GM12874 (cell line): ENCODE data around the gene FOXN3.

Experiments
- CTCF ChIP-seq: IDR thresholded peaks from 2 replicates; pipeline ENCODE4 v1.5.1; 2011; ENCODE audit warnings: low read depth, mild to moderate bottlenecking, control low read depth, low read length, moderate library complexity; ENCODE audit not compliant: insufficient read depth

FOXN3 gene

GRCh38 chr14:89283327-89284060 is 133.5 kb downstream of the FOXN3 start:
- no peak for TF ChIP-seq CTCF

GRCh38 chr14:89282191-89282590 is 134.8 kb downstream of the FOXN3 start:
- TF ChIP-seq CTCF, result no peak

- TF ChIP-seq CTCF, result no peak
Observed at GRCh38 chr14:89280600-89280999, 136.4 kb downstream of the FOXN3 start.

GRCh38 chr14:89279649-89280232 is 137.3 kb downstream of the FOXN3 start:
- no peak for TF ChIP-seq CTCF

- no peak for TF ChIP-seq CTCF
Observed at GRCh38 chr14:89277203-89277602, 139.8 kb downstream of the FOXN3 start.

- no peak for TF ChIP-seq CTCF
Observed at GRCh38 chr14:89276424-89276975, 140.5 kb downstream of the FOXN3 start.

- TF ChIP-seq CTCF, result no peak
Observed at GRCh38 chr14:89270439-89271227, 146.4 kb downstream of the FOXN3 start.
